Epithelial cell of prostate (primary cell): Measurements from ENCODE around the gene GAS6.
"Not testable (repeated sequence)": the region's sequence is repeated elsewhere in the genome, so short reads cannot be mapped to it uniquely, and the experiment has no call there.

Experiments used
- DNase-seq: peaks from one replicate; pipeline ENCODE4 v3.0.0-alpha.2; 2011; ENCODE audit warnings: low read depth, low spot score
- H3K27ac ChIP-seq: fragments of 450-650 bp; 2 replicates; pipeline ENCODE4 v1.5.1; 2017; ENCODE audit warnings: mild to moderate bottlenecking

The GAS6 gene

DNA sequence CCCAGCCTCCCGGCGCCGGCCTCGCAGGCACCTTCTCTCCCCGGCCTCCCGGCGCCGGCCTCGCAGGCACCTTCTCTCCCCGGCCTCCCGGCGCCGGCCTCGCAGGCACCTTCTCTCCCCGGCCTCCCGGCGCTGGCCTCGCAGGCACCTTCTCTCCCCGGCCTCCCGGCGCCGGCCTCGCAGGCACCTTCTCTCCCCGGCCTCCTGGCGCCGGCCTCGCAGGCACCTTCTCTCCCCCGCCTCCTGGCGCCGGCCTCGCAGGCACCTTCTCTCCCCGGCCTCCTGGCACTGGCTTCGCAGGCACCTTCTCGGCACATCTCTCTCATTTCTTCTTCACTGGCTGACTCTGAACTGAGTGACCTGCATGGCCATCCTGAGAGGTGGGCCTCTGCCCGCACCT lies 37.4 kb downstream of the GAS6 start:
- not testable (repeated sequence) for DNase-seq, H3K27ac ChIP-seq

- no peak overlapping the region for H3K27ac ChIP-seq
- DNase-seq: no peak
These were observed 38.0 kb downstream of the GAS6 start for GRCh38 chr13:113825841-113826240.

DNA sequence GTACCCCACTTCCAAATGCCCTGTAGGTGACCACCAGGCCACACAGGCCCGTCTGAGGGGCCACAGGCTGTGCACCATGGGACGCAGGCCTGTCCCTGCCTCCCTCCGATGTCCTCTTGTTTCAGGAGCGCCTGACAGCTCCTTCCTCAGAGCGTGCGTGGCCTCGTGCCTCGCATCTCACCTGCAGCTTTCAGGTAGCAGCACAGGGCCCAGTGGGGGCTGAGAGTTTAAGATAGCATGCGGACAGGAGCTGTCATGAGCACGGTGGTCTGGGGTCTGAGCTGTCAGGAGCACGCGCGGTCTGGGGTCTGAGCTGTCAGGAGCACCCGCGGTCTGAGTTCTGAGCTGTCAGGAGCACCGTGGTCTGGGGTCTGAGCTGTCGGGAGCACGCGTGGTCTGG lies 40.1 kb downstream of the GAS6 start:
- H3K27ac ChIP-seq: no peak overlapping the region
- no peak for DNase-seq

DNA sequence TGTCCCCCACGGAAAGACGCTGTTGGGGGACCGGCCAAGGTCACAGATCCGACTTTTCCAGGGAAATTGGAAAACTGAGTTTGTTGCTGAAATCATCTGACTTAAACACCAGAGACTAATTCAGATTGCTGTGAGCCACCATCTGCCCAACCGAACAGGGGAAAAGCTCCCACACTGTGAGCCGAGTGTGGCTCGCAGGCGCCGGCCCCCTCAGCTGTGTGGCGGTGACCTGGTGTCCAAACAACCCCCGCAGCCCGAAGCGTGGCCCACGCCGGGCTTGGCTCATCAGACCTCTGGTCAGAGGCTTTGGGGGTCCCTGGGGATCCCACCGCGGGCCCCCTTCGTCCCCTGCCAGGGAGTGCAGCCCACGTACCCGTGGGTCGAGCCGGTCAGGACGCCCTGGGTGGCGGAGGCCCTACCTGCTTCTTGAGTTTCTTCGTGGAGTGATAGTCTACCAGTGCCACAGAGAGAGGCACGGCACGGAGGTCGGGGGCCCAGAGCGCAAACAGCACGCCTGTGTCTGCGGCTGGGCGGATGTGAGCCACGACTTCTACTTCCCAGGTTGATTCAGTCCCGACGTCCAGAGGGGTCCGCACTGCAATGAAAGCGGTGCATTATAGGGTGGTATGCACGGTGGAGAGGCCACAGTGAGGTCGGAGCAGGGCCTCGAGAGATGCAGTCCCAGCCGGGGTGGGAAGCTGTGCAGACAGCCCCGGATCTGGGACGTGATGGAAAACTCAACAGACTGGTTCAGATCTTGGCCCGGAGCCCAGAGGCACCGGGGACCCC lies 40.7 kb downstream of the GAS6 start:
- no peak for DNase-seq

DNA sequence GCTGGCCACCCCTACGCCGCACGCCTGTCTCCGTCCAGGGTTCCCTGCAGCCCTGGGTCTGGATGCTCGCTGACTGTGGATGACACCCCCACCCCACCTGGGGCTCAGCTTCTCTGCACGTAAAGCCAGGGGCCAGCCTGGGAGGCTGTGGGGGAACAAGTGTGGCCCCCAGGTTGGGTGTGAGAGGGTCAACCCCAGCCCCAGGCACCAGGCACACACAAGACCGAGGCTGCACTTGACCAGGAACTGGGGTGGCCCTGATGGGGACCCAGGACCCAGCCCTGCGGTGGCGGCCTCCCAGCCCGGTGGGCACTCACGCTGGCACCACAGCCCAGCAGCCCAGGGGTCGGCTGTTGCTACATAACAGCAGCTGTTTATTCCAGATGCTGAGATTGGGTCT lies 41.6 kb downstream of the GAS6 start:
- DNase-seq: no peak
- peak overlapping the region; percentile 82 for H3K27ac ChIP-seq

More for the DNA sequence above, 40.7 kb downstream of the GAS6 start:
- no peak overlapping the region for H3K27ac ChIP-seq

DNA sequence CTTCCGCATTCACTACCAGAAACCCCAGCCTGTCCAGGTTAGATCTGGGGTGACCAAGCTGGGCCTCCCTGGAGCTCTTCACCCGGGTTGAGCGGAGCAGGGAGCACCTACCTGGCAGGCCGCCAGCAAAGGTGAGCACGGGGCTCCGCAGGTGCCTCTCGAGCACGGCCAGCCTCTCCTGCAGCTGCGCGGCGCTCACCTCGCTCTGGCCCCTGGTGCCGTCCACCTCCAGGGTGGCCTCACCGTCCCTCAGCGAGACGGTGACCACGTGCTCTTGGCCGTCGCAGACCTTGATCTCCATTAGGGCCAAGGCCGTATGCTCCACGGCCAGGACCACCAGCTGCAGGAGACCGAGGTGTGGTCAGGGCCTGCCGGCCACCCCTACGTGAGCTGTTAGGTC lies 42.0 kb downstream of the GAS6 start:
- H3K27ac ChIP-seq: peak overlapping the region; percentile 82
- no peak for DNase-seq

DNA sequence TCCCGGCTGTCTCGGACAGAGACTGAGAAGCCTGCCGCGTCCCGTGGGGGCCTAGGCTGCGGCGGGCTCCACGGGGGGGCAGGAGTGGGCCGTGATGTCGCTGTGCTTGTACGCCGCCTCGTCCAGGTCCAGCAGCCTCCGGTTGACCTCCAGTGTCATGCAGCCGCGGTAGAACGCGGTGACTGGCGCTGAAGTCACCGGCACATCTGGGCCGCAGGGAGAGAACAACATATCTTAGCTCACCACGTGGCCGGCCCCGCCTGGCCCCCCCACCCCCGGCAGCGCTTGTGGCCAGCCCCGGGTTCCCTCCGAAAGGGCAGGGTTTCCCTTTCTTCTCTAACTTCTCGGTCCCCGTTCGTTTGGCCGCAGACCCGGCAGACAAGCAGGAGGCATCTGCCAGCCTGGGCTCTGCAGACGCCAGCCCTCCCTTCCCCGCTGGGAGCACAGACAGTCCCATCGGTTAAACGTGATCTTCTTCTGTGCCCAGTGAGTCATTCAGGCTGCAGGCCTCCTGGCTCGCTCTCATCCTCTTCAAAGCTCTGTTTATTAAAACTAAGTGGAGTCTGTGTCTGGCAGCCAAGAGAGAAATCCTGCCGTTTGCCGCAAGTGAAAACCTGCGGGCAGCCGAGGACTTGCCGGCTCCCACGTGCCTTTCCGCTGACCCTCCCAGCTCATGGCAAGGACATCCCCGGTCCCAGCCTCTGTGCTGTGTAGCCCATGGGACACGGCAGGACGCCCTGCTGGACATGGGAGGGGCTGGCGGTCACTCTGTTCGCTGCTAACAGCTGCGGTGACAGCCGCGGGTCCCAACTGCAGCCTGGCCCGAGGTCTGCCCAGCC lies 42.8 kb downstream of the GAS6 start:
- peak; percentile 60 for DNase-seq
- H3K27ac ChIP-seq: peak overlapping the region; percentile 82

- DNase-seq: no peak
- H3K27ac ChIP-seq: peak overlapping the region; percentile 82
These were observed 43.9 kb downstream of the GAS6 start for GRCh38 chr13:113819731-113820715.

DNA sequence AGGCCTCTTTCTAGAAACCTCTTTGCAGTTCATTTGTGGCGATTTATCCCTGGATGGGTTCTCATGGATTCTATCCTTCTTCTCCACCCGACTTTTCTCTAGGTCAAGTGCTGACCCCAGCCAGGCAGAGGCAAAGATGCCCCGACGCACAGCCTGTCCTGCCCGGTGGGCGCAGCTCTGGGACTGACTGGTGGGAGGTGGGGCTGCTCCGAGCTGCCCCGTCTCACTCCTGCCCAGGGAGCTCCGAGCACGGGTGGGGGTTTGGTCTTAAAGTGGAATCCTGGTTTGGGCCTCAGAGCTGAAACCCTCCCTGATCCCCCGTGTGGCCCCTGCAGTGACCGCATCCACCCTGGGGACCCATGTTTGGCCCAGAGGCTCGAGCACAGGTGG lies 44.5 kb downstream of the GAS6 start:
- H3K27ac ChIP-seq: no peak overlapping the region
- DNase-seq: no peak

DNA sequence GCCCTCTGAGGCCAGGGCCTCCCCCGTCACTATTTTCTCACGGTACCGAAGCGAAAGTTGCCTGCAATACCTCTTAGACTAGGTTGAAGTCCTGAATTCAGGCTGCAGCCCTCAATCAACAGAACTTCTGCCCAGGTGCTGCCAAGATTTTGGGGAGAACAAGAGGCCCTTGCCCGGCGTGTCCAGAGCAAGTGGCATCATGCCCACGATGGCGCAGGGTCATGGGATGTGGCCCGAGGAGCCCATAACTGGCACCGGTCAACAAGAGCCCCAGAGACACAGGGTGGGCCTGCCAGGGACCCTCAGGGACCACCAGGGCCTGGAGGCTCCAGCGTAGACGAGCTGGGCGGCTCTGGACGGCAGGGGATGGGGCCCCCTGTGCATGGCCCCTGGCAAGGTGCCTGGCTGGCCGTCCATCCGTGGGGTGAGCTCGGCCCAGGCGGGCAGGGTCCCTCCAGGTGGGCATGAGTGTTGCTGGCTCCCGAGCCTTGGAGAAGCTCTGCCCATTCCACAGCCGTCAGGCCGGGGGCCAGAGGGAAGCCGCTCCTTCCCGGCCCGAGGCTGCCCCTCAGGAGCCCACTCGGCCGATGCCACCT lies 45.1 kb downstream of the GAS6 start:
- H3K27ac ChIP-seq: no peak overlapping the region

DNA sequence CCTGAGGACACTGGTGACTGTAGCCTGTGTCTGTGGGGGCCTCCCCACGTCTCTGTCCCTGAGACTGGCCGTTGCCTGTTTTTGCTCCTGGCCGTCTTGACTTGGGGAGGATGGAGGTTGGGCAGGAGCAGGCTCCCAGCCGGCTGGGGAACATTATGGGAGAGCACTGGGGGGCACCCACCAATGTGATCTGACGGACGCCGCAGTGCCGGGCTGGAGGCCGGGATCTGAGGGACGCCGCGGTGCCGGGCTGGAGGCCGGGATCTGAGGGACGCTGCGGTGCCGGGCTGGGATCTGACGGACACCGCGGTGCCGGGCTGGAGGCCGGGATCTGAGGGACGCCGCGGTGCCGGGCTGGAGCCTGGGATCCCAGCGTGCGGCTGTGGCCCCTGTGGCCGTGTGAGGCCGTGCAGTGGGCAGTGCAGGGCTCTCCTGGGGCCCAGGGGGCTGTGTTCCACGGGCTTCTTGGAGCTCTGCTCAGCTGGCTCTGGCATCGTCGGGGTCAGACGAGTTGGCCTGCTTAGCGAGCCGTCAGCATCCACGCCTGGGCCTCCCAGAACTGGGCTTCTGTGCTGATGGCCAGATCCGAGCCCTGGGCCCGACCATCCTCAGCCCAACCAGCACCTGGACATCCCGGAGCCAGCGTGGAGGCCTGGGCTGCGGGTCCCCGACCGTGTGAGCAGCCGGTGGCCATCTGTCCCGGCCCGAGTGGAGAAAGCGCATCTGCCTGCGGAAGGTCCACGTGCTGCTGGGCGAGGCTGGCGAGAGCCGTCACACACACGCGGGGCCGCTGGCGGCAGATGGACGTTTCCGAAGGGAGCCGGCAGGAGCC lies 45.8 kb downstream of the GAS6 start:
- no peak for DNase-seq

More for the DNA sequence above, 45.1 kb downstream of the GAS6 start:
- no peak for DNase-seq

GRCh38 chr13:113816946-113817859 lies 46.7 kb downstream of the GAS6 start:
- H3K27ac ChIP-seq: no peak overlapping the region
- DNase-seq: peak; percentile 68

More for the DNA sequence above, 45.8 kb downstream of the GAS6 start:
- H3K27ac ChIP-seq: no peak overlapping the region

DNA sequence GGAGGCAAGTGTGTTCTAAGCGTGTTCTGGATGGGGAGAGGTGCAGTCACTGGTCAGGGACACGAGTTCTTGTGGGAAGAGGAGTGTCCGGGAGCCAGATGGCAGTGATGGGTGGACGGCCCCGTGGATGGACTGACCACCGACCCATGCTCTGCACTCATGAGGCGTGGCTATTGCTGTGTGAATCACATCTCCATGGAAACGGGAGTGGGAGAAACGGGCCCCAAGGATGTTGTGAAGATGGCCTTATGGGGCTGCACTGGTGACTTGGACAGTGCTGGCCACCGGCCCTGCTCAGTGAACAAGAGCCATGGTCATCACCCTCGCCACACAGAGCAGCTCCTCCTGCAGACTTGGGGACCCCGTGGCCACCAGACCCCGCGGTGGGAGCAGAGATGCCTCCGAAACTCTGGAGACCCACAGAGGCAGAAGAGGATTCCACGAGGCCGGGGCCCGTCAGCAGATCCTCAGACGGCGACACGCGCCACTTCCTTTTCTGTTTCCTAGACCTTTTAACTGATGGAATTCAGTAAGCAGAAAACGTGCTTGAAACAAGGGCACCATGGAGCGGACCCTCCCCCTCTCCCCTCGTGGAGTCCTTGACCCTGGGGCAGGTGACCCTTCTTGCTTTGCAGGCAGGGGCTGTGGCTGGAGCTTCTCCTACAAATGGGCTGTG lies 47.5 kb downstream of the GAS6 start:
- no peak for DNase-seq
- no peak overlapping the region for H3K27ac ChIP-seq

DNA sequence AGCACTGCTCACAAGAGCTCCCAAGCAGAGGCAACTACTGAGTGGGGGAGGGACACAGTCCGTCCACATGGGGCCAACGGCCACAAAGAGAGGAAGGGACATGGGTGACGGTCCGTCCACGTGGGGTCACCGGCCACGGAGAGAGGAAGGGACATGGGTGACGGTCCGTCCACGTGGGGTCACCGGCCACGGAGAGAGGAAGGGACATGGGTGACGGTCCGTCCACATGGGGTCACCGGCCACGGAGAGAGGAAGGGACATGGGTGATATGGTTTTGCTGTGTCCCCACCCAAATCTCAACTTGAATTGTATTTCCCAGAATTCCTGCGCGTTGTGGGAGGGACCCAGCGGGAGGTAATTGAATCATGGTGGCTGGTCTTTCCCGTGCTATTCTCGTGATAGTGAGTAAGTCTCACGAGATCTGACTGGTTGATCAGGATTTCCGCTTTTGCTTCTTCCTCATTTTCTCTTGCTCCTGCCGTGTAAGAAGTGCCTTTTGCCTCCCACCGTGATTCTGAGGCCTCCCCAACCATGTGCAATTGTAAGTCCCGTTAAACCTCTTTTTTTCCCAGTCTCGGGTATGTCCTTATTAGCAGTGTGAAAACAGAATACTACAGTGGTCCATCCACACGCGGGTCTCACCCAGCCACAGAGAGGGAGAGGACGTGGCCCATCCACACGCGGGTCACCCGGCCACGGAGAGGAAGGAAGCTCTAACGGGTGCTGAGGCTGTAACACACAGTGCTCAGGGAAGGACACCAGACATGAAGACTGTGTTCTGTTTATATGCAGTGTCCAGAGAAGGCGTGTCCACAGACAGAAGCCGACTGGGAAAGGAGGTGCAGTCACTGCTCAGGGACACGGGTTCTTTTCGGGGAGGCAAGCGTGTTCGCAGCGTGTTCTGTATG lies 48.5 kb downstream of the GAS6 start:
- H3K27ac ChIP-seq: no peak overlapping the region
- DNase-seq: no peak

DNA sequence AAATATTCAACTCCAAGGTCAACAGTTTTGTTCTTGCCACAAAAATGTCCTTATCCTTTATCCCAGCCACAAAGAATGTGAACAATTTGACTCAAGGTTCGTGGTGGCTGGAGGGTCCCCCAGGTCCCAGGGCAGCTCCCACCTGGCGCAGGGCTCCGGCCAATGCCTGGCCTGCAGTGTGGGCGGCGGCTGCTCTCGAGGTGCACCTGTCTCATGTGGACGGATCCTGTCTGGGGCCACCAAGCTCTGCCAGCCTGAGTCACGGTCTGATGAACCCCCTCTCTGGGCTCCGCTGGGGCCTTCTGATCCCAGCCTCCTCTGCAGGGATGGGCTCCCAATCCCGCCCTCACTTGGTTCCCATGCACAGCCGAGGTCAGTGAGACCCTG lies 49.4 kb downstream of the GAS6 start:
- no peak overlapping the region for H3K27ac ChIP-seq
- DNase-seq: no peak

GRCh38 chr13:113813749-113814434 lies 50.0 kb downstream of the GAS6 start:
- no peak overlapping the region for H3K27ac ChIP-seq
- no peak for DNase-seq
